Small intestine (tissue), 7 donors: ENCODE data around the gene IDNK. TPM values are rescaled to one million over a fixed set of nuclear protein-coding genes. Genes with fewer than 3 reads are reported as not detected.

ENCODE experiments used
- DNase-seq, 2 donors: peaks; one replicate each; pipeline versions ENCODE4 v3.0.0 to v3.0.0-alpha.2; 2013
- FAIRE-seq: peaks from 2 replicates; lab custom pipeline; 2012; peaks lifted over from hg19 to GRCh38; lab: Jason Lieb, UNC
- H3K27ac ChIP-seq, 3 donors: one replicate each; pipeline ENCODE4 v1.5.1; 2013; ENCODE audit warnings: low read length in 2 of 3, mild to moderate bottlenecking in 2 of 3, control low read depth in 1 of 3, inconsistent platforms in 1 of 3, low read depth in 1 of 3, moderate library complexity in 1 of 3
- H3K27me3 ChIP-seq, 3 donors: one replicate each; pipeline ENCODE4 v1.6.1; 2013; ENCODE audit warnings: low read length in 3 of 3, inconsistent platforms in 1 of 3; ENCODE audit not compliant: control insufficient read depth in 3 of 3, insufficient read depth in 3 of 3
- H3K36me3 ChIP-seq, 3 donors: one replicate each; pipeline ENCODE4 v1.6.1; 2013; ENCODE audit warnings: low read length in 3 of 3, inconsistent platforms in 1 of 3, low read depth in 1 of 3, mild to moderate bottlenecking in 1 of 3, moderate library complexity in 1 of 3; ENCODE audit not compliant: control insufficient read depth in 3 of 3, insufficient read depth in 2 of 3
- H3K4me1 ChIP-seq, 3 donors: one replicate each; pipeline ENCODE4 v1.6.1; 2013; ENCODE audit warnings: low read length in 2 of 3, inconsistent platforms in 1 of 3, low read depth in 1 of 3, mild to moderate bottlenecking in 1 of 3, moderate library complexity in 1 of 3; ENCODE audit not compliant: control insufficient read depth in 3 of 3, insufficient read depth in 2 of 3
- H3K4me3 ChIP-seq, 3 donors: one replicate each; pipeline ENCODE4 v1.5.1; 2013; ENCODE audit warnings: low read length in 3 of 3, control low read depth in 1 of 3, inconsistent platforms in 1 of 3, low read depth in 1 of 3, mild to moderate bottlenecking in 1 of 3, moderate library complexity in 1 of 3
- H3K9me3 ChIP-seq, 2 donors: one replicate each; pipeline ENCODE4 v1.6.1; 2013; ENCODE audit warnings: low read depth in 1 of 2, low read length in 1 of 2; ENCODE audit not compliant: control insufficient read depth in 2 of 2, insufficient read depth in 1 of 2
- WGBS, 3 donors: extraction: QIAGEN DNeasy Blood & Tissue Kit; methylation state at CpG; one replicate each; pipeline ENCODE4 v1.1.7; 2013; 5-methylcytosine and 5-hydroxymethylcytosine counted together
- polyA plus RNA-seq, 4 donors: library from polyadenylated mRNA; stranded (reverse) in 3 of 4; unstranded in 1 of 4; fragments of 200-250 nt in 3 of 4; fragments of 120-200 nt in 1 of 4; gene quantifications; one replicate each; pipeline versions ENCODE4 v1.2.1 to v1.2.3, GENCODE V29; 2013
- donor health status: healthy with polysubstance abuse.
- donor health status: control.
- donor health status: control.
- donor health status: Bipolar disorder and iron deficiency.
- donor health status: healthy.

The IDNK gene
- polyA plus RNA-seq, 4 donors, result 13.0 to 73.4 (median 30.8) TPM

- Histone ChIP-seq H3K4me3 (no peak overlapping the region), H3K4me1 (no peaks in the 10 kb centered on the region), H3K27ac (no peak overlapping the region), H3K9me3 (no peaks in the 10 kb centered on the region), H3K36me3 (peaks cover 4 to 30% (median 25%) of the 10 kb centered on the region in 3 donors), H3K27me3 (no peaks in the 10 kb centered on the region)
- 72 to 83% (median 82%) methylated on average over 1 of the region's 1 CpG for WGBS, 3 donors
- no peak for DNase-seq
- no peak for FAIRE-seq
Measured at GRCh38 chr9:83675466-83675865, 52.5 kb downstream of the IDNK start.

GRCh38 chr9:83677596-83677995, 54.7 kb downstream of the IDNK start:
- no peak overlapping the region for H3K4me3 ChIP-seq
- no peak overlapping the region for H3K27ac ChIP-seq
- no peak for FAIRE-seq
- no peaks in the 10 kb centered on the region for H3K27me3 ChIP-seq
- peaks cover 9 to 32% (median 27%) of the 10 kb centered on the region in 3 donors for H3K36me3 ChIP-seq
- H3K9me3 ChIP-seq, result no peaks in the 10 kb centered on the region
- no peaks in the 10 kb centered on the region for H3K4me1 ChIP-seq
- 92 to 95% (median 94%) methylated on average over 3 of the region's 3 CpGs for WGBS, 3 donors
- no peak for DNase-seq

GRCh38 chr9:83680233-83680632, 57.3 kb downstream of the IDNK start:
- Histone ChIP-seq H3K36me3 (peaks cover 9 to 27% (median 23%) of the 10 kb centered on the region in 3 donors), H3K9me3 (no peaks in the 10 kb centered on the region), H3K27ac (no peak overlapping the region), H3K4me1 (no peaks in the 10 kb centered on the region), H3K27me3 (no peaks in the 10 kb centered on the region), H3K4me3 (no peak overlapping the region)
- FAIRE-seq (no peak), DNase-seq (no peak)
- WGBS, 3 donors, result 95 to 100% (median 100%) methylated on average over 1 of the region's 1 CpG

- H3K4me3 ChIP-seq, result no peak overlapping the region
- H3K9me3 ChIP-seq, result no peaks in the 10 kb centered on the region
- H3K4me1 ChIP-seq, result no peaks in the 10 kb centered on the region
- peaks cover 9 to 27% (median 22%) of the 10 kb centered on the region in 3 donors for H3K36me3 ChIP-seq
- 57 to 73% (median 59%) methylated on average over 2 of the region's 2 CpGs for WGBS, 3 donors
- DNase-seq, result no peak
- FAIRE-seq, result no peak
- H3K27ac ChIP-seq, result no peak overlapping the region
- H3K27me3 ChIP-seq, result no peaks in the 10 kb centered on the region
Measured at GRCh38 chr9:83681490-83681889, 58.5 kb downstream of the IDNK start.

- Histone ChIP-seq H3K4me1 (no peaks in the 10 kb centered on the region), H3K4me3 (no peak overlapping the region), H3K27me3 (no peaks in the 10 kb centered on the region), H3K9me3 (no peaks in the 10 kb centered on the region), H3K27ac (no peak overlapping the region), H3K36me3 (peaks cover 0 to 7% (median 0%) of the 10 kb centered on the region in 3 donors)
- FAIRE-seq, result no peak
- DNase-seq, result no peak
- 72 to 78% (median 77%) methylated on average over 3 of the region's 3 CpGs for WGBS, 3 donors
Measured at GRCh38 chr9:83688921-83689320, 66.0 kb downstream of the IDNK start.

GRCh38 chr9:83691492-83691891, 68.5 kb downstream of the IDNK start:
- H3K27ac ChIP-seq, result no peak overlapping the region
- FAIRE-seq, result no peak
- no peaks in the 10 kb centered on the region for H3K4me1 ChIP-seq
- no peaks in the 10 kb centered on the region for H3K9me3 ChIP-seq
- 72 to 81% (median 73%) methylated on average over 3 of the region's 3 CpGs for WGBS, 3 donors
- no peaks in the 10 kb centered on the region for H3K27me3 ChIP-seq
- H3K4me3 ChIP-seq, result no peak overlapping the region
- H3K36me3 ChIP-seq, result peaks cover 0 to 2% (median 0%) of the 10 kb centered on the region in 3 donors
- no peak for DNase-seq

Other genes starting within 250 kb of the IDNK start
- gene FRMD3, start 84.7 kb upstream of the IDNK start, polyA plus RNA-seq, result 1 to 10 TPM; 2.4 to 7.3 (median 4.5) TPM
- gene UBQLN1, start 84.8 kb downstream of the IDNK start, polyA plus RNA-seq, result 10 to 100 TPM; 40.3 to 71.6 (median 44.1) TPM
- gene GKAP1, start 194.6 kb downstream of the IDNK start, polyA plus RNA-seq, result 10 to 100 TPM in 2 of 4 donors, 1 to 10 TPM in 2; 4.3 to 14.0 (median 7.8) TPM